HepG2 (cell line): Measurements from ENCODE around the gene CTIF. TPM values are rescaled to one million over a fixed set of nuclear protein-coding genes. Genes with fewer than 3 reads are reported as not detected.

Experiments used
- ADNP ChIP-seq: sonication (generic); formaldehyde crosslinking; IDR thresholded peaks from 2 replicates; pipeline ENCODE4 v1.4.0; 2020; ENCODE audit warnings: missing genetic modification reagents
- BRD4 ChIP-seq: sonication (generic); formaldehyde crosslinking; IDR thresholded peaks from 2 replicates; pipeline ENCODE4 v1.4.0; 2020; ENCODE audit warnings: missing genetic modification reagents
- CBFB ChIP-seq: sonication (generic); formaldehyde crosslinking; IDR thresholded peaks from 2 replicates; pipeline ENCODE4 v1.4.0; 2020; ENCODE audit warnings: missing genetic modification reagents
- ELF3 ChIP-seq: IDR thresholded peaks from 2 replicates; pipeline ENCODE4 v1.6.1; 2016; ENCODE audit warnings: missing genetic modification reagents, missing compliant biosample characterization
- HNF4A ChIP-seq: sonication (generic); formaldehyde crosslinking; IDR thresholded peaks from 2 replicates; pipeline ENCODE4 v1.4.0; 2020; ENCODE audit warnings: missing genetic modification reagents
- HOXA5 ChIP-seq: sonication (generic); formaldehyde crosslinking; IDR thresholded peaks from 2 replicates; pipeline ENCODE4 v1.4.0; 2020; ENCODE audit warnings: missing genetic modification reagents
- IRF2 ChIP-seq: IDR thresholded peaks from 2 replicates; pipeline ENCODE4 v1.6.1; 2018; ENCODE audit warnings: missing genetic modification reagents, missing compliant biosample characterization
- MED8 ChIP-seq: sonication (generic); formaldehyde crosslinking; IDR thresholded peaks from 2 replicates; pipeline ENCODE4 v1.8.1; 2023; ENCODE audit warnings: mild to moderate bottlenecking, missing genetic modification reagents; ENCODE audit not compliant: insufficient replicate concordance
- MIER2 ChIP-seq: IDR thresholded peaks from 2 replicates; pipeline ENCODE4 v1.6.1; 2016; ENCODE audit warnings: missing biosample characterization, missing genetic modification reagents
- MYC ChIP-seq: sonication (generic); formaldehyde crosslinking; IDR thresholded peaks from 2 replicates; pipeline ENCODE4 v1.9.0; 2021; ENCODE audit warnings: missing genetic modification reagents, borderline replicate concordance
- RFX5 ChIP-seq: IDR thresholded peaks from 2 replicates; pipeline ENCODE4 v1.6.1; 2011; ENCODE audit warnings: low read depth, low read length, improper control_type of control experiment
- TAF1 ChIP-seq: sonication (generic); formaldehyde crosslinking; IDR thresholded peaks from 2 replicates; pipeline ENCODE4 v1.4.0; 2020; ENCODE audit warnings: missing genetic modification reagents
- TAF15 ChIP-seq: fragments of 200-400 bp; formaldehyde crosslinking; IDR thresholded peaks from one replicate; pipeline ENCODE4 v1.6.1; 2018; ENCODE audit warnings: mild to moderate bottlenecking, low read depth, low read length; ENCODE audit not compliant: poor library complexity, severe bottlenecking
- TFAP4 ChIP-seq: sonication (generic); IDR thresholded peaks from 2 replicates; pipeline ENCODE4 v1.6.1; 2016; ENCODE audit warnings: low read depth, borderline replicate concordance
- TMF1 ChIP-seq: sonication (generic); formaldehyde crosslinking; IDR thresholded peaks from 2 replicates; pipeline ENCODE4 v1.8.1; 2022; ENCODE audit warnings: low read depth, missing genetic modification reagents
- ZFP62 ChIP-seq: sonication (generic); formaldehyde crosslinking; IDR thresholded peaks from 2 replicates; pipeline ENCODE4 v1.4.0; 2020; ENCODE audit warnings: missing genetic modification reagents
- ZNF281 ChIP-seq: sonication (generic); formaldehyde crosslinking; IDR thresholded peaks from 2 replicates; pipeline ENCODE4 v1.4.0; 2020; ENCODE audit warnings: missing genetic modification reagents, borderline replicate concordance
- ZNF430 ChIP-seq: sonication (generic); formaldehyde crosslinking; IDR thresholded peaks from 2 replicates; pipeline ENCODE4 v1.9.0; 2021; ENCODE audit warnings: mild to moderate bottlenecking, missing genetic modification reagents
- ZNF552 ChIP-seq: sonication (generic); formaldehyde crosslinking; IDR thresholded peaks from 2 replicates; pipeline ENCODE4 v1.9.0; 2022; ENCODE audit warnings: missing genetic modification reagents, mild to moderate bottlenecking, borderline replicate concordance
- ZNF607 ChIP-seq: sonication (generic); formaldehyde crosslinking; IDR thresholded peaks from 2 replicates; pipeline ENCODE4 v1.5.1; 2020; ENCODE audit warnings: missing genetic modification reagents, mild to moderate bottlenecking, borderline replicate concordance
- ZNF841 ChIP-seq: sonication (generic); formaldehyde crosslinking; IDR thresholded peaks from 2 replicates; pipeline ENCODE4 v1.8.1; 2023; ENCODE audit warnings: missing genetic modification reagents, borderline replicate concordance
- ZSCAN21 ChIP-seq: sonication (generic); formaldehyde crosslinking; IDR thresholded peaks from 2 replicates; pipeline ENCODE4 v1.8.0; 2022; ENCODE audit warnings: mild to moderate bottlenecking, missing genetic modification reagents, moderate library complexity, borderline replicate concordance
- polyA plus RNA-seq, 8 experiments: library from polyadenylated mRNA; depleted of rRNA in 3 of 8; stranded (reverse) in 7 of 8; unstranded in 1 of 8; fragments of >200 nt; fragmentation: Illumina TruSeq in 4 of 8; extraction: Trizol in 4 of 8; gene quantifications; 2 replicates each; pipeline versions ENCODE4 v1.2.1 to v1.2.3, GENCODE V29; 2011 to 2016; ENCODE audit warnings: low read depth in 4 of 8, missing spikeins in 1 of 8, mixed read lengths in 1 of 8; ENCODE audit not compliant: insufficient read depth in 1 of 8
- total RNA-seq, 5 experiments: library from RNA; depleted of rRNA; stranded (reverse); fragments of >200 nt; fragmentation: Illumina TruSeq; extraction: Trizol; gene quantifications; 2 replicates each; pipeline ENCODE4 v1.2.3, GENCODE V29; 2016; ENCODE audit warnings: low read depth in 1 of 5
- TF ChIP-seq, protein P1 (sequence below): sonication (generic); formaldehyde crosslinking; IDR thresholded peaks from 2 replicates; pipeline ENCODE4 v1.5.0; 2020; ENCODE audit warnings: mild to moderate bottlenecking, missing genetic modification reagents
- TF ChIP-seq, protein P2 (sequence below): sonication (generic); formaldehyde crosslinking; IDR thresholded peaks from 2 replicates; pipeline ENCODE4 v1.5.1; 2020; ENCODE audit warnings: missing genetic modification reagents, mild to moderate bottlenecking, borderline replicate concordance

CTIF gene
- total and polyA plus RNA-seq, 2 of the 13 experiments (the other 11 are each of a cell fraction or from before 2014, with no cell fraction given), result 18.2 to 28.0 TPM

GRCh38 chr18:48781163-48781987 is 242.5 kb downstream of the CTIF start (continued):
- TF ChIP-seq RFX5 (no peak), TFAP4 (peak; percentile 99), MED8 (CRISPR knock-in tag) (peak; percentile 30), ZNF841 (CRISPR knock-in tag) (no peak), CBFB (CRISPR knock-in tag) (no peak), ZNF607 (CRISPR knock-in tag) (no peak), BRD4 (CRISPR knock-in tag) (no peak), ZNF430 (CRISPR knock-in tag) (peak; percentile 47; the same call in 1 of the 2 replicates), ZNF552 (no peak), TAF1 (CRISPR knock-in tag) (peak; percentile 35; the same call in 1 of the 2 replicates), ELF3 (CRISPR knock-in tag) (0 out of 2 replicates have a peak, but pooled peaks have one; percentile 14), HOXA5 (peak; percentile 53; the same call in 1 of the 2 replicates), MYC (CRISPR knock-in tag) (peak; percentile 85), MIER2 (CRISPR knock-in tag) (no peak), IRF2 (peak; percentile 16; the same call in 1 of the 2 replicates), HNF4A (CRISPR knock-in tag) (peak; percentile 78), ZNF281 (peak; percentile 45; the same call in 1 of the 2 replicates), ZSCAN21 (CRISPR knock-in tag) (0 out of 2 replicates have a peak, but pooled peaks have one; percentile 27), ZFP62 (CRISPR knock-in tag) (no peak), ADNP (CRISPR knock-in tag) (no peak), TAF15 (no peak), TMF1 (CRISPR knock-in tag) (no peak)
- TF ChIP-seq, protein P1, sequence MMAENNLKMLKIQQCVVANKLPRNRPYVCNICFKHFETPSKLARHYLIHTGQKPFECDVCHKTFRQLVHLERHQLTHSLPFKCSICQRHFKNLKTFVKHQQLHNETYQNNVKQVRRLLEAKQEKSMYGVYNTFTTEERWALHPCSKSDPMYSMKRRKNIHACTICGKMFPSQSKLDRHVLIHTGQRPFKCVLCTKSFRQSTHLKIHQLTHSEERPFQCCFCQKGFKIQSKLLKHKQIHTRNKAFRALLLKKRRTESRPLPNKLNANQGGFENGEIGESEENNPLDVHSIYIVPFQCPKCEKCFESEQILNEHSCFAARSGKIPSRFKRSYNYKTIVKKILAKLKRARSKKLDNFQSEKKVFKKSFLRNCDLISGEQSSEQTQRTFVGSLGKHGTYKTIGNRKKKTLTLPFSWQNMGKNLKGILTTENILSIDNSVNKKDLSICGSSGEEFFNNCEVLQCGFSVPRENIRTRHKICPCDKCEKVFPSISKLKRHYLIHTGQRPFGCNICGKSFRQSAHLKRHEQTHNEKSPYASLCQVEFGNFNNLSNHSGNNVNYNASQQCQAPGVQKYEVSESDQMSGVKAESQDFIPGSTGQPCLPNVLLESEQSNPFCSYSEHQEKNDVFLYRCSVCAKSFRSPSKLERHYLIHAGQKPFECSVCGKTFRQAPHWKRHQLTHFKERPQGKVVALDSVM, result no peak; the same call in 1 of the 2 replicates
- TF ChIP-seq, protein P2, sequence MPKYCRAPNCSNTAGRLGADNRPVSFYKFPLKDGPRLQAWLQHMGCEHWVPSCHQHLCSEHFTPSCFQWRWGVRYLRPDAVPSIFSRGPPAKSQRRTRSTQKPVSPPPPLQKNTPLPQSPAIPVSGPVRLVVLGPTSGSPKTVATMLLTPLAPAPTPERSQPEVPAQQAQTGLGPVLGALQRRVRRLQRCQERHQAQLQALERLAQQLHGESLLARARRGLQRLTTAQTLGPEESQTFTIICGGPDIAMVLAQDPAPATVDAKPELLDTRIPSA (CRISPR knock-in tag), result no peak
